Activated T-helper 1 cell treated with Interleukin-2 at 50 U/mL for 16 hours (primary cell): ENCODE results near the gene SCGB3A1.

Source experiments
- DNase-seq: peaks from one replicate; pipeline ENCODE4 v3.0.0-alpha.2; 2020; ENCODE audit warnings: low read depth

The SCGB3A1 gene, protein sequence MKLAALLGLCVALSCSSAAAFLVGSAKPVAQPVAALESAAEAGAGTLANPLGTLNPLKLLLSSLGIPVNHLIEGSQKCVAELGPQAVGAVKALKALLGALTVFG

DNA sequence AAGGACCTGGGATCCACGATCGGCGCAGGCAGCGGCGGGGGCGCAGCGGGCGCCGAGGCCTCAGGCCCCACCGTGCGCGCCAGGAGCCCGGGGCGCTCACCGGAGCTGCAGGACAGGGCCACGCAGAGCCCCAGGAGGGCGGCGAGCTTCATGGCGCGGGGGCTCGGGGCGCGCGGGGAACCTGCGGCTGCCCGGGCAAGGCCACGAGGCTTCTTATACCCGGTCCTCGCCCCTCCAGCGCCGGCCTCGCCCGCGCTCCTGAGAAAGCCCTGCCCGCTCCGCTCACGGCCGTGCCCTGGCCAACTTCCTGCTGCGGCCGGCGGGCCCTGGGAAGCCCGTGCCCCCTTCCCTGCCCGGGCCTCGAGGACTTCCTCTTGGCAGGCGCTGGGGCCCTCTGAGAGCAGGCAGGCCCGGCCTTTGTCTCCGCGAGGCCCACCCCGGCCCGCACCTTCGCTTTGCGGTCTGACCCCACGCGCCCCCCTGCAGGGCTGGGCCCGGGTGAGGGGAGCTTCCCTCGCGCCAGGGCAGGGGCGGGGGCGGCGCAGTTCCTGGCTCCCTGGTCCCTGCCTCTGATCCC, at the start of gene SCGB3A1:
TSS of gene SCGB3A1 (minus strand) at position 189 of the 577 bp plus-strand sequence. CDS start at position 152, 37 bp downstream.
- no peak for DNase-seq

DNA sequence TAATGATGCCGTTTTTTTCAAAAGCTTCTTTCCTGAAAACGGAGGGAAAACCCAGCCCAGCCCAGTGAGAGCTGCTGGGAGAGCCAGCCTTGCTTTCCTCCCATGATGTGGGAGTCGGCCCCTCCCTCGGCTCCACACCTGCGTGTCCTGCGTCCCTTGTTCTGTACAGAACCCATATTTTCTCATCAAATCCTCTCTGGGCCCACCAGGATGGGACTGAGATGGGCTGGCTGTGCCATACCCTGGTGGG, 49.2 kb upstream of the SCGB3A1 start:
- no peak for DNase-seq

DNA sequence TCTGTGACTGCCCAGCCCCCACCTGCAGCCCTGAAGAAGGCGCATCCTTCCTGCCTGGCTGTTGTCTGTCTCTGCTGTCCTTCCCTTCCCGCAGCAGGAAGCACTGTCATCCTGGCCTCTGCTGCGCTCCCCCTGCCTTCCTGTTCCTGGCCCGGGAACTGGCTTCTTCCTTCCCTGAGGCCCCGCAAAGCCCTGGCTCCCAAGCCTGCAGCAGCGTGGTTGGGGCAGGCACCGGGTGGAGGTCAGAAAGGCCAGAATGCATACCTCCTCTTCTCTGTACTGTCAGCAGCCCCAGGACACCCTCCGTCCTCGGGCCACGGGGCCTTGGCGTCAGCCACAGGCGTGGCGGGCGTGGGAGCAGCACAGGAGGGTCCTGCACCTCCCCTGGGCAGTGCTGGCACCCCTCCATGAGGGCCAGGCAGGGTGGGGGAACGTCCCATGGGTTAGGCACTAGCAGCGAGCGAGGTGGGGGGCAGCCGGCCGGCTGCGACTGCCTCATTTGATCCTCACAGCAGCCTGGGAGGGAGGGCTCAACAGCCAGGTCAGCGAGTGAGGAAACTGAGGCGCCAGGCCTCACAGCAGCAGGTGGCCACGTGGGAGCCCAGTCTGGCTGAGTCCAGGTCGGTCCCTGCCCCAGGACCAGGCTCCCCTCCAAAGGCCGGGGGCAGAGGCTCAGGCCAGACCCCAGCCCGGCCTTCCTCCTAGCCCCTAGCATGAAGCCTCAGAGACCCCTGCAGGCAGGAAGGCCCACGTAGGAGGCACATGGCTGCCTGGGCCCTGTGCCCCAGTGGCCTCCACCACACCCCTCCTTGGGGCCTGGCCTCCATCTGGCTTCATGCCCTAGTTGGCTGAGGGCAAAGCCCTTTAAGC, 48.7 kb upstream of the SCGB3A1 start:
- DNase-seq: no peak

DNA sequence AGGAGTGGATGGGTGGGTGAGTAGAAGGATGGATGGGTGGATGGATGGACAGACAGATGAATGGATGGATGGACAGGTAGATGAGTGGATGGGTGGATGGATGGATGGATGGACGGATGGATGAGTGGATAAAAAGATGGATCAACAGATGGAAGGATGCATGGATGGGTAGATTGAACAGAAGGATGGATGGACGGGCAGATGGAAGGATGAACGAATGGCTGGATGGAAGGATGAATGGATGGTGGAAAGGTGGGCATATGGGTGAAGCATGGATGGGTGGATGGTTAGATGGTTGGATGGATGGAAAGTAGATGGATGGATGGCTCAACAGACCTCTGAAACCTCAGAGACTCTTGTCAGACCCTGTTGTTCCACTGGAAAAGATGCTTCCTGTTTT, 48.0 kb upstream of the SCGB3A1 start:
- no peak for DNase-seq

- no peak for DNase-seq
These were observed 46.8 kb upstream of the SCGB3A1 start for GRCh38 chr5:180637962-180638680.

DNA sequence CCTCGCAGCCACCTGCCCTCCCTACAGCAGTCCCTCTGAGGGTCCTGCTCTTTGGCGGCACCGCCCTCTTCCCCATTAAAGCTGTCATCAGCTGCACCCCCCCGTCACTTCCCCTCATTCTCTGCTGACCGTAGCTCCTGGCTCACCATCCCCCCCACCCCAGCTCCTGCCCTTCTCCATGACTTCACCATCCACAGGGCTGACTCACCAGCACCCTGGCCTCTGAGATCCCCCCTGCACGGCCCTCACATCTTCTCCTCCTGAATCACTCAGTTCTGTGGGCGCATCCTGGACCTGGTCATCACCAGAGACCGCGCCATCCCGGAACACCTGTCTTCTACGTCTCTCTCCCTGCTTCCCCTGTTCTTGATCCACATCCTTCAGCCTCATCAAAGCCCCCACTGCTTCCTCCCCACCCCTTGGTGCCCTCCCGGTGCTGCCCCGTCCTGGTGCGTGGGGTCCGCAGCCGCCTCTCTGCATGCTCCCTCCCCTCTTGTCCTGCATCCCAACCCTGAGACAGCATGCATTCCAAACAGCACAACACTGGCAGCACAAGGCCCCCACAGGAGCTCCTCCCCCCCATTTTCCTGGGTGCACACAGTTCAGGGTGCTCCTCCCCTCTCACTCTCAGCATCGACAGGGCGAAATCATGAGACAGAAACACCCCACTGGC, 45.2 kb upstream of the SCGB3A1 start:
- no peak for DNase-seq

- DNase-seq: no peak
These were observed 44.7 kb upstream of the SCGB3A1 start for GRCh38 chr5:180636016-180636402.

DNA sequence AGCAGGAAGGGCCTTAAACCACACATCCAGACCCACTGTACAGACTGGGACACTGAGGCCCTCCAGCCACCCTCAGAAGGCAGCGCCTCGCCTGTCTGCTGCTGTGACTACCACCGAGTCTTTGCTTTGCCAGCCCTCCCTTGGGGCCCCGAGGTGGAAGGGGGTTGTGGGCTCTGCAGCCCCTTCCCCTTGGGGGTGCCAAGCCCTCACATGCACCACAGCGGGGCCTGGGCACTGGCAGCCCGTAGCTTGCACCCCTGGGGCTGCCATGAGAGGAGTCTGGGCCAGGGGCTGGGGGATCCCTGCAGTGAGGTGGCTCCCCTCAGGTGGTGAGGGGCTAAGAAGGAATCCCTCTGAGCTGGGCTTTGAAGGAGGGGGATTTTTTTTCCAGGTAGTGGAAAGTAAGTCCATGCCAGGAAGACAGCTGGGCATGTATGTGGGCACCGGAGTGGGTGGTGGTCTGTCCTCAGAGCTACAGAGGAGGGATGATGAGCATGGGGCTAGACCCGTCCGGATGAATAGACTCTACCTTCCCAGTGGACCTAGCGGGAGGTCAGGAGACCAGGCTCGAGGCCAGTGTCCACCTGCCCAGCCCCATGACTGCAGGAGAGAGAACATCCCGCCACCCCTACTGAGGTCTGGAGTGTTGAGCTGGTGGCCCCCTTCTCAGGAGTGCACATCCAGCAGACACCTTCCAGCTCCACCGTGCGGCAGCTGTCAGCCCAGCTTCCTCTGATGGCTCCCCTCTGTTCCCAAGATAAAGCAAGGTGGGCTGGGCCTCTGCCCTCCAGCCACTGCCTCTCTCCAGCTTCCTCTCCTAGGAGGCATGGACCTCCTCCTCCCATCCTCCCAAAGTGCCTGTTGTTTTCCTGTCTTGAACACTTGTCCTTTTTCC, 42.2 kb upstream of the SCGB3A1 start:
- no peak for DNase-seq

DNA sequence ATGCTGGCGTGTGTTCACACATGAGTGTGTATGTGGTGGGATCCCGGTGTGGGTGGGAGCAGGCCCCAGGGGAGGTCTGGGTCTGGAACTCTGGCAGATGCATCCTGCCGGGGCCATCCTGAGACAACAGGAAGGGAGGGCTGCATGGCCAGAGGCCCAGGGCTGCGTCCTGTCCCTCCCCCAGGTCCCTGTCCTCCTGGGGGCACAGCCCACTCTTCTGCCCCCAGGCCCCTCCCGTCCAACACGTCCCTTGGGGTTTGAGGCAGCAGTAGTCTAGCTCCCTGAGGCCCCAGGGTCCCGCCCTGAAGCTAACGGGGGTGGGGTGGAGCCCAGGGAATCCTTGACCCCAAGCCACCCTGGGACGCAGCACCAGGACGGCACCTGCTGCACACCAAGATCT, 41.5 kb upstream of the SCGB3A1 start:
- no peak for DNase-seq

- no peak for DNase-seq
These were observed 40.5 kb upstream of the SCGB3A1 start for GRCh38 chr5:180631549-180632383.

GRCh38 chr5:180630426-180630825, 39.1 kb upstream of the SCGB3A1 start:
- DNase-seq: no peak

DNA sequence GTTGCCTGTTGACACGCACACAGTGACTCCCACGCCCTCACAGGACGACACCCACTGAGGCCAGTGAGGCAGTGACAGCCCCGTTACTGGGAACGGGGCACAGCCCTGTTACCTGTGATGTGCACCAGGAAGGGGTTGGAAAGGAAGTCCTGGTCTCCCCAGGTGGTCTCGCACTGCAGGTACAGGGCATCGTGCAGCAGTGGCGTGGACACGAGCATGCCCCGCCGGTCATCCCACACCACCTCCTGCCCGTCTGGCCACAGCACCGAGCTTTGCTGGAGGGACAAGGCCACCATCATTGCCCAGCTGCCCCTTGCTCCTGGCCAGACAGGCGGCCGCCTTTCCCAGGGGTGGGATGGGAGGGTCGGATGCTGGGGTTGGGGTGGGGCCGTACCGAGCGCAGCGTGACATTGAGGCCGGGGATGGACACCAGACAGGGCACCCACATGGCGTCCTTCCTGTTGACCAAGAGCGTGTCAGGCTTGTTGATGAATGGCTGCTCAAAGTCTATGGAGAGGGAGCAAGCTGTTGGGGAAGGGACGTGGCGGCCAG, 38.6 kb upstream of the SCGB3A1 start:
- no peak for DNase-seq

GRCh38 chr5:180628827-180629750, 37.8 kb upstream of the SCGB3A1 start:
- no peak for DNase-seq

DNA sequence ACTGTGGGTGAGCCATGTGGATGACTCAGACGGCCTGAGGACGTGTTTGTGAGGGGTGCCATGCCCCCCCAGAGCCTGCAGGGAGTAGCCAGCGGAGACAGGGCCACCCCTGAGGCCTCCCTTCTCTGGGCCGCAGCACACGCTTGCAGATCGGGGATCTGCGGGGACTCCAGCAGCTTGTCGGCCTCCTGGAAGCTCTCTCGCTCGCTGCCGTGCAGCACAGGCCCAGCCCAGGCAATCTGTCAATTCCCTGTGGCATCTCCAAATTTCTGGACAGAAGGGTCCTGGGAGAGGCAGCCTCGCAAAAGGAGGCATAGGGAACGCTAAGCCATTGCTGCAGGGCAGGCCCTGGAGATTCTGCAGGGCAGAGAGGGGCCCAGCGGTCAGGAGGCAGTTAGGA, 36.9 kb upstream of the SCGB3A1 start:
- no peak for DNase-seq

DNA sequence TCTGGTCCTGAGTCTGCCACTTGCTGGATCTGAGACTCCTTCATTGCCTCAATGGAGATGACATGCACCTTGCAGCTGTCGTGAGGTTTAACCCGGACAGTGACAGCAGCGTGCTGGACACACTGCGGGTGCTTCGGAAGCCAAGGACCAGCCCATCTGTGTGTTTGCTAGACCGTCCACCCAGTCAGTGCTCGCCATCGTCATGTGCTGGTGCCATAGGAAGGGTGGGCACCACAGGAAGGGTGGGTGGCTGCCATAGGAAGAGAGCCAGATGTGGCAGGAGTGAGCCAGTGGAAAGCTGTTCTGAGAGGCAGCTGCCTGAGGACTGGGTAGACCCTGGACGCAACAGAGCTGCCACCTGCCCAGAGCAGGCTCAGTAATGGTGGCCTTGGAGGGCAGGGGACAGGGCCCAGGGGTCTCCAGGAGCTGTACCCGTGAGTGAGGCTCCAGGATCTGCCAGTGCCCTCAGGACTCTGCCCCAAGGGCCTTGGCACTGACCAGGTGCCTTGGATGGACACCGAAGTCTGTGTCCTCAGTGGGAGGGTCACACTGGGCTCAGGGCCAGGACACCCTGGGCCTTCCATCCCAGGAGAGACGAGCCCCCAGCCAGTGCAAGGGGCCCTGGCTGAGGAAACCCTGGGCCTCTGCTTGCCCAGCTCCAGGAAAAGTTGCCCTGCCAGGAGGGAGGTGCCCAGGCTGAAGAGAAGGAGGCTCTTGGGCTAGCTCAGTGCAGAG, 36.3 kb upstream of the SCGB3A1 start:
- no peak for DNase-seq

GRCh38 chr5:180626661-180627385, 35.5 kb upstream of the SCGB3A1 start:
- no peak for DNase-seq

DNA sequence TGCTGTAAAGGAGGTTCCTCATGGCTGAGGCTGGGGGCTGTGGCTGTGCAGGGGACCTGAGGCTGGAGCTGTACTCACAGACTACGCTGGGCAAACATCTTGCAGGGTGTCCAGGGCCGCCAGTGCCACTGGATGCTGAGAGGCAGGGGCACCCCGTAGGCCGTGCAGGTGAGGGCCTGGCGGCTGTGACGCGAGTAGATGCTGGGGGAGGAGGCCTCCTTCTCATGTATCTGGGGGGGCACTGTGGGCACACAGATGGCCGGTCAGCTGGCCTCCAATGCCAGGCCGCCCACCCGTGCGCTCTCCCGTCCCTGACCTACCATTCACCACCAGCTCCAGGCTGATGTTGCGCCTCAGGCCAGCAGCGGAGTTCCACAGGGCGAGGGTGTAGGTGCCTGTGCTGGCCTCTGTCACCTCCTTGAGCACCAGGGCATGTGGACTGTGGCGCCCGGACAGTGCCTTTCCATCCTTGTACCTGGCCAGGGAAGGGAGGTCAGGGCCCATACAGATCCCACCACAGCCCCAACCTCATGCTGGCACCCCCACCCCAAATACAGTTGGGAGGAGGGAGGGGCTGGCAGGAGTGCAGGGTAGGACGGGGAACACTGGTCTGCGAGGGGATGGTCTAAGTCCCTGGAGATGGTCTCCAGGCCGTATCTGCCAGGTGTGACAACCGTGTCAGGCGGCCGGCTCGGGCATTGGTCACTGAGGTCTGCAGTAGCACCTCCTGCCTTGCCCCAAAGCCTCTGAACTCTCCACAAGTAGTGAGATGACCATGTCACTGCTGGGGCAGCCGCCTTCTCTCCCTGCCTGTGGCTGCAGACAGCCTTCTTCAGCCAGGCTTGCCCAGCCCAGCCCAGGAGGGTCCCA, 34.7 kb upstream of the SCGB3A1 start:
- no peak for DNase-seq
